GM18909 (cell line): ENCODE measurements around the gene APOL1.
"Not testable (repeated sequence)": the region's sequence is repeated elsewhere in the genome, so short reads cannot be mapped to it uniquely, and the experiment has no call there.

Experiments used
- ATAC-seq: cut with Tn5 transposase; IDR thresholded peaks from one replicate; pipeline ENCODE4 v1.9.1; 2021; ENCODE audit warnings: mild to moderate bottlenecking; ENCODE audit not compliant: unreplicated experiment, poor library complexity

APOL1 gene

DNA sequence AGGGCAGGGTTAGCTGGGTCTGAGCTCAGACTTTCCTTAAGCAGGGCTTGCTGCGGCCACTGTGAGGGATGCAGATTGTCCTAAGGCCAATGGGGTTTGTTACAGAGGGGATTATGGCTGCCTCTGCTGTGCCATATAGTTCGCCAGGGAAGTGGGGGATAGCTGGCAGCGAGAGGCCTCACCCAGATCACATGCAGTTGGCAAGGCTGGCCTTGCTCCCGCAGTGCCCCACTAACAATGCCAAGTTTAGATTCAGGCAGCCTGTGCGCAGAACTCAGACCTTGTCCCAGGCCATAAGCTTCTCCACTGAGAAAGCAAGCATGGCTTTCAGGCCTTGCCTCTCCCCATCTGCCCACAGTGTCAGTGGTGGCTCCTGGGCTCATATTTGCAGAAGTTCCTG, 8.9 kb upstream of the APOL1 start:
- no peak for ATAC-seq

DNA sequence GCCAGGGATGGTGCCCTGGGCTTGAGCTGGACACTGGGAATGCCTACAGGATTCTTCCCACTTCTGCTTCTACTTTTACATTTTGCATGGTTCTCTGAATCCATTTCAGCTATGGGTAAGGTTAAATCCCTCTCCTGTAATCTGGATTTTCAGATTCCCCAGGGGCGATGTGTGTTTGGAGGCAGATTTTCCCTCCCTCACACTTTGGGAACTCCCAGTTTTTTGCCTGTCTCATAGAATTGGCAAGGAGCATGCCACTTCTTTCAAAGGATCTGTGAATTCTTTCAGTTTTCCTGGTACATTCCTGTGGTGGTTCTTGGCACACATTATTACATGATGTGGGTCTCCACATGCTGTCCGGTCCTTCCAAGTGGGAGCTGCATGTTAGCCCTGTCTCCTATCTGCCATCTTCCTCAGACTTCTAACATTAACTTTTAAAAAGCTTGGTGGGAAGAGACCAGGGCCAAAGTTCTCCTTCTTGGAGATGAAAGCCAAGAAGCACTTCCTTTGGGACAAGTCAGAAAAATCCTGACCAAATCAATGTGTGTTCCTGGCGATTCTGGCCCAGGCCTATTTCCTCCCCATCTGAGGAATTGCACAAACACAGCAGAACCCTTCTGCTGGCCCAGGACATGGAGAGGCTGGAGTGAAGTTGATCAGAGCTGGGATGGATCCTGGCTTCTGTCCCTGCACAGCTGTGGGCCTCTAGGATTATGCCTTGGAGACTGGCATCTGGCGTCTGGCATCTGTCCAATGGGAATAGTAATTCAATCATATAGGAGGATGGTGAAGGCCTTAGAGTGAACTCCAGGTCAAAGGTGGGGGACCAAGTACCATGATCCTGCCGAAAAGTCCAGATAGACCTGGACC, 8.2 kb upstream of the APOL1 start:
- ATAC-seq, result no peak

DNA sequence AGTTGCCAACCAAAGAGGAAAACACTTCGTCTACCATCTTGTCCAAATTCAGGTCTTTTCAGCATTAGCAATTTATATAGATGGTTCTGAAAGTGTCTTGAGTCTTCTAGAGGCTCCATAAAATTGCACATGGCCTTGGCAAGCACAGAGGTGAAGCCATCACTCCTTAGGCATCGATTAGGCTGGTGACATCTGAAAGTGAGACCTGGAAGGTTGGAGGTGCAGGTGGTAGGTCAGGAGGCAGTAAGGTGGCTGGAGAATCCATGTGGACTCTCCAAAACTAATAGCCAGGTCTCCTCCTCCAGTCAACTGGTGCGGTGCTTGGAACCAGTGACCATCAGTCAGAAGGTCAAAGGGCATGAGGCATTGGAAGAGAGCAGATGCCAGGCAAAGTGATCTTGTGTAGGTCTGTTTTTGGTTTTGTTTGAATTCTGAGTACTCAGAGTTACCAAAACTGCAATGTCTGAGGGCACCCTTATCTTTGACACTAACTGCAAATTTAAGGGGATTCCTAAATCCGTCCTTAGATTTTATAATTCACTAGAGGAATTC, 7.1 kb upstream of the APOL1 start:
- ATAC-seq, result no peak

DNA sequence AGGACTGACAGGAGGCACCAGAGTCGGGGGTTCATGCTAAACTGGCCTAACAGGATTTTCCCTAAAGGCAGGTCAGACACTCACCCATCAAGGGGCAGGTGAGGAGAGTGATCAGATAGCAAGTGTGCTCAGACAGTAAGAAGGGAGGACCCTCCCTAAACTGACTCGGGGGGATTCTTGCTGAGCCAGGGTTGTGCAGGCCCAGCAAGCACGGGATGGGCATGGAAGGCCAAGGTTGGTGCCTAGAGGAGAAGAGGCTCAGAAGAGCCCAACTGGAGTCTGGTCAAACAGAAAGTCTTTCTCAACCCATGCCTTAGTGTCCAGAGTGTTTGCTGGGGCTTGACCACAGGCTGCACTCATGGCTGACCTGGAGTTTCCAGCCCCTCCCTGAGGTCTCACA, 6.2 kb upstream of the APOL1 start:
- no peak for ATAC-seq

DNA sequence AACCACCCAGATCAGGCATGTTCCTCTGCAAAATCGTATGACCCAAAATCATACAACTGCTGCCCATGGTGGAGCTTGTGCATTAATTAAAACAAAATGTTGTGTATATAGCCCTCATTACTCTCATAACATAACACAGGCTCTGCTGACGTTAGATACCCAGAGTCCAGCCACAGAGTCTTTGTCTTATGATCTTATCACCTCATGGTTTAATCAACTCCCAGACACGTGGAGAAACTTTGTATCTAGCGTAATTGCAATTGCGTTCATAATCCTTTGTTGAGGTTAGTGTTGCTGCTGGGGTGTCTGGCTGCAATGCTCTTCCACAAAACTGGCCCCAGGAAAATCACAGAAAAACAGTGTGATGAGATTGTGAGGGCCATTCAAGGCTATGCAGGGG, 5.0 kb upstream of the APOL1 start:
- no peak for ATAC-seq

DNA sequence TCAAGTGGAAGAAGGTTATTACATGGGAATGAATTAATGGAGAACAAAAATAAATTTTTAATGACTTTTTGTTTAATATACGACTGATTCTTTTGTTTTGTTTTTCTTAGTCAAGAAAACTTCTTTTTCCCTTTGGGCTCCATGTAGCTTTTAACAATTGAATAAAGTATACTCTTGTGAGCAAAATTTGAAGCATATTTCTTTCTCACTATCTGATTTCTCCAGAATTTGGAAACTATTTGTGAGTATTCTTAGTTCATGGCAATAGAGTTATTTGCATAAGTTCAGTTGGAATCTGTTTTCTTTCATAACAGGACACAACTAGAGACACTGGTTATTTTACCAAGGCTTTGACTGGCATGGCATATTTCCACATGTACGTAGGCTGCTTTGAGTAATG, 3.8 kb upstream of the APOL1 start:
- ATAC-seq, result no peak

DNA sequence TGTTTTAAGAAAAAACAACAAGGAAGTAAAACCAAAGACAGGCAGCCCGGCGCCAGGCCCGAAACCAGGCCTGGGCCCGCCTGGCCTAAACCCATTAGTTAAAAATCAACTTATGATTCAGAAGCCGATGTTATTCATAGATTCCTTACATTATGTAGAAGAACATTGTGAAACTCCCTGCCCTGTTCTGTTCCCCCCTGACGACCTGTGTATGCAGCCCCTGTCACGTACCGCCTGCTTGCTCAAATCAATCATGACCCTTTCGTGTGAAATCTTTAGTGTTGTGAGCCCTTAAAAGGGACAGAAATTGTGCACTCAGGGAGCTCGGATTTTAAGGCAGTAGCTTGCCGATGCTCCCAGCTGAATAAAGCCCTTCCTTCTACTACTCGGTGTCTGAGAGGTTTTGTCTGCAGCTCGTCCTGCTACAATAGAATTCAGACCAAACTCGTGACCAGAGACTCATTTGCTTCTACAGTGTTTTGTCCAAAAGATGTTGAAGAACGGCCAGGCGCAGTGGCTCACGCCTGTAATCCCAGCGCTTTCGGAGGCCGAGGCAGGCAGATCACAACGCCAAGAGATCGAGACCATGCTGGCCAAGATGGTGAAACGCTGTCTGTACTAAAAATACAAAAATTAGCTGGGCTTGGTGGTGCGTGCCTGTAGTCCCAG, 2.5 kb upstream of the APOL1 start:
- not testable (repeated sequence) for ATAC-seq

DNA sequence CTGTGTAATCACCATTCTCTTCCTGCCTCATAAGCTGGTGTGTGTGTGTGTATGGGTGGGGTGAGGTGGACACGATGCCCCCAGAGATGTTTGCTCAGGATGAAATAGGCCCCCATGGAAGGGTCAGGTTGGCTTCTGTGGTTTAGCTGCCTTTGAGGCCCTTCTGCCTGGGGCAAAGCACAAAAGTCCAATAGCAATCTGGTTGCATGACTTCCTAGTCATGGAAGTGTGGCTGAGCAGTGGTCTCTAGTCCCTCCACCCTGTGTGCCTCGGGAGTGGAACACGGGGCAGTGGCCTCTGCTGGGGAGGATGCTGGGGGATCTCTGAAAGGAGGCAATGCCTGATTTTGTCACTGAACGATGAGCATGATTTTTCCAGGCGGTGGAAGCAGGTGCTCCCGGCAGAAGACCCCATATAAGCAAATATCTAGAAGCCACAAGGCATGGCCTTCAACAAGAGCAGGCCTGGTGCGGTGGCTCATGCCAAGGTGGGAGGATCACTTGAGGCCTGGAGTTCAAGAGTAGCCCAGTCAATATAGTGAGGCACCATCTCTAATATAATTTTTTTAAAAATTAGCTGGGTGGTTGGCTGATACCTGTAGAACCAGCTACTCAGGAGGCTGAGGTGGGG, 839 bp upstream of the APOL1 start:
- not testable (repeated sequence) for ATAC-seq

DNA sequence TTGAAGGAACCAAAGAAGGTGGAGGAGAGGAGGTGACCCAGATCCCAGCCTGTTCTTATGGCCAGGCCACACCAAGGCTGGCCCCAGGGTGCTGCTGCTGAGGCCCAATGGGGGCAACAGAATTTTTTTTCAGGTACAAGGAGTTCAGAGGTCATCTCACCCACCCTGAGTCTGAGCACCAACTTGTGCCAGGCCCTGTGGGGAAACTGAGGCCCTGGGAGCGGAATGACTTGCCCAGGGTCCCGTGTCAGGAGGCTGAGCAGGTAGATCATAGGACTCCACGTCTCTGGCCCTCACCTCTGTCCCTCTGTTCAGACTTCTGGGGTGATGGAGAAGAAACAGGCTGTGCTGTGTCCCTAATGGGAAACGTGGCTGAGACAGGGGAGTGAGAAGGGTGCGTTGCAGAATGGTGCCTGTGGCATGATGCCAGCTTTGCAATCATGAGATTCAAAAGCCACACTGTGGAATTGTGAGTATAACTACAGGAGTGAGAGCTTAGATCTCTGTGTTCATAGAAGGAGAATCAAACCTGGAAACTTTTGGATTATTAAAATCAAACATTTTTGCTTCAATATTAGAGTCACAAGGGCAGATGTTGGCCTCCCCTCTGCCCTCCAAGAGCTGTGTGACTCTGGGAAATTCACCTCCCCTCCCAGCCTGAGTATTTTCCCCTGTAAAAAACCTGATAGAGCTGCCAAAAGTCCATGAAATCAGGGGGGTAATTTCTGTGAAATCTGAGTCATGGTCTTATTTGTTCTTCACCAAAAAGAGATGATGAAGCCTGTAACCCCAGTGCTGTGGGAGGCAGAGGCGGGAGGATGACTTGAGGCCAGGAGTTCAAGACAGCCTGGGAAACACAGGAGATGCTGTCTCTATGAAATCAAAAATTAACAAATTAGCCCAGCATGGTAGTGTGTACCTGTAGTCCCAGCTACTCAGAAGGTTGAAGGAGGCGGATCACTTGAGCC, 874 bp downstream of the APOL1 start:
- ATAC-seq, result no peak

DNA sequence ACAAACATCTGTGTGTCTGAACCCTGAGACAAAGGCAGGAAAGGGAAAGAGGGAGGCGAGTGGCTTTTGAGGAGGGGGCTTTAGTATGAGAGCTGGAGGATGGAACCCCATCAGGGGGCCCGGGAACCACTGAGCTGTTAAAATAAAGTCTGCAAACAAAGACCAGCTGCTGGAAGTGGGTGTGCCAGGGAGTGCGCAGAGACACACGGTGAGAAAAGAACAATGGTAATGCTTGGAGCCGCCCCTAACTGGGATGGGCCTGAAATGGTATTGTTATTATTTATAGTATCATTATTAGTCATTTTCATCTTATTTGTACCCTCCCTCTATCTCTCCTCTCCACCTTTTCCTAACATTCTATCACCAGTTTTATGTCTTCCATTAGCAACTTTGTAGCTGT, 2.6 kb downstream of the APOL1 start:
- ATAC-seq, result not testable (repeated sequence)

DNA sequence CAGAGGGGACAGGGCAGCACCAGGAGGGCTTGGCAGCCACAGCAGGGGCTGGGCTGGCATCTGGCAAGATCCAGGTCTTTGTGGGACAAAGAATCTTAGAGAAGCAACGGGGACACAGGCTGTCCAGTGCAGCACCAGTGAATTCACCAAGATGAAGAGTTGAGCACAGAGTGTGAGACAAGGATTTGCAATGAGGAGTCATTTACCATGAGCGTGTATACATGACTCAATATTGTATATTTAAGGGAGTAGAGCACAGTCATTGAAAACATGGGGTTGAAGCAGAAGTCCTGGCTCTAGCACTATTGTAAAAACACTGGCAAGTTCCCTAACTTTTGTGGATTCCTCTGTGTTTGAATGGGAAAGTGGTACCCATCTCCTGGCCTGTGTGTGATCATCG, 3.5 kb downstream of the APOL1 start:
- ATAC-seq, result no peak

DNA sequence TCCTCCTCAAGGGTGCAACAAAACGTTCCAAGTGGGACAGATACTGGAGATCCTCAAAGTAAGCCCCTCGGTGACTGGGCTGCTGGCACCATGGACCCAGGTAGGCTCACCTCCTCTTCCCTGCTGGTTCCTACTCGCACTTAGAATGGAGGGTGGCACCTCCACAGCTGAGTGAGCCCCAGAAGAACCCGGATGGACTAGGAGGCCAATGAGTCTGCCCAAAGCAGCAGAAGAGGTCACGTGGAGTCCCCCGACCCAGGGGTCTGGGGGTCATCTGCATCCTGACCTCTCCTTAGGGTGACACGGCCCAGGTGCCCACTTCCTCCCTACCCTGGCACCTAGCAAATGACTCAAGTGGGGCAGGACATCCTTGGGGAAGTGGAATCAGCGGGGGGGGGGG, 4.4 kb downstream of the APOL1 start:
- no peak for ATAC-seq

DNA sequence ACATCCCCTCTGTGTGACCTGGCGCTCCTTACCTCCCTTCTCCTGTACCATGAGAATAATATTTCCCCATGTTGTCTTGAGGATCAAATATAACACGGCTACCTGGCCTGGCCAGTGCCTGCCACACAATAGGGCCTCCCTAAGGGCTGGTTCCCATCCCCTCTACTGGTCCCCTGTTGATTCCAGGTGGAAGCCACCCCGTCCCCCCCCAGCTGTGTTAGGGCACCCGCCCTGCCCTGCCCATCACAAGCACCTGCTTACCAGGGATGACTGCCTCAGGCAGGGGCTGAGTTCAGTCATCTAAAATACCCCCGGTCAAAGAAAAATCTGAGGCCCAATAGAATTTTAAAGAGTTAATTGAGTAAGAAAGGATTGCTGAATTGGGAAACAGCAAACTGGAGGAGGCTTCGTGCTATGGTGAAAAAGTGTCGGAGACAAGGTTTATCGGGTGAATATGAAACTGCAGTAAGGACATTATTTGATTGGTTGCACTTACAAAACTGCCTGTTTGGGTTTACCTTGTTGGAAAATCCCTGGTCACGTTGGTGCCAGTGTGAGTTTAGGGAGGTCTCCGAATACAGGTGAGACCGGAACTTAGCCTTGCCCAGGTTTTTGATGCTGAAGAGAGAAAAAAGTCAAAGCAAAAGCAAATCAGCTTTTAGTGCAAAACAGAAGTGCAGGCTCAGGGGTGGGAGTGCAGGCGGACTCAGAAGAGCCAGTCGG, 5.2 kb downstream of the APOL1 start:
- ATAC-seq, result no peak

DNA sequence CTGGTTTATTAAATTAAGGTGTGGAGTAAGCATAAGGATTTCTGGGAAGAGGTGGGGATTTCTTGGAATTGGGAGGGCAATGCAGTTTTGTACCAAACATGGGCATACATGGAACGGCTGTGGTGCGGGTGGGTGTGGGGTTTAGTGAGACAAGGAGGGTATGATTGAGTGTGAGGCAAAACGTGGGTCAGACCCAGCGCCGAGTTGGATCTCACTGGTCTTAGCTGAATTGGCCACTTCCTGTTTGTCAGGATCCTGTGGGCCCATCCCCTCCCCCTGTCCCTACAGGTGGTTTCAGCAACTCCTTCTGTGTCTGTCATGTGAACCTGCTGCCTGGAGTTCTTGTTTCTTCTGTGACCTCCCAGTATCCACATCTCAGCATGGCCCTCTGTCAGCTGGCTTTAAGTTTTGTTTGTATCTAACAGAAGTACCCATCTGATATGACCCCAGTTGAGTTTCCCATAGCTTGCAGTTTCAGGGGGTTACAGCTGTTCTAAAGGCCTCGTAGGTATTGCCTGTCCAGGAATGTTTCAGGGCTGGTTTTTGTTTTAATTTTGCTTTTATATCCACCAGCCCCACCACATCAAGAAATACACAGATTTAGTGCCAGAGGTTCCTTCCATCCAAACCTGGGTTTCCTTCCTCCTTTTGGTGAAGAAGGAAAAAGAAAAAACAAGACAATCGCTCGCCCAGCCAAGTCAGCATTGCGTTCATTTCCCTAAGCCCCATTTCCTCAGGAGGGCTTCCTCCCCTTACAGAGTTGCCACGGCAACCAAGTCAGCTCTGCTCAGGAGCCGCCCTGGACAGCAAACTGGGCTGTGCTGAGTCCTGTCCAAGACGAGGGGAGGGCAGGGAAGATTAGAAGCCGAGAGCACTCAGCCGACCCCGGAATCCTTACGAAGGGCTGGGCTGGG, 6.0 kb downstream of the APOL1 start:
- no peak for ATAC-seq

DNA sequence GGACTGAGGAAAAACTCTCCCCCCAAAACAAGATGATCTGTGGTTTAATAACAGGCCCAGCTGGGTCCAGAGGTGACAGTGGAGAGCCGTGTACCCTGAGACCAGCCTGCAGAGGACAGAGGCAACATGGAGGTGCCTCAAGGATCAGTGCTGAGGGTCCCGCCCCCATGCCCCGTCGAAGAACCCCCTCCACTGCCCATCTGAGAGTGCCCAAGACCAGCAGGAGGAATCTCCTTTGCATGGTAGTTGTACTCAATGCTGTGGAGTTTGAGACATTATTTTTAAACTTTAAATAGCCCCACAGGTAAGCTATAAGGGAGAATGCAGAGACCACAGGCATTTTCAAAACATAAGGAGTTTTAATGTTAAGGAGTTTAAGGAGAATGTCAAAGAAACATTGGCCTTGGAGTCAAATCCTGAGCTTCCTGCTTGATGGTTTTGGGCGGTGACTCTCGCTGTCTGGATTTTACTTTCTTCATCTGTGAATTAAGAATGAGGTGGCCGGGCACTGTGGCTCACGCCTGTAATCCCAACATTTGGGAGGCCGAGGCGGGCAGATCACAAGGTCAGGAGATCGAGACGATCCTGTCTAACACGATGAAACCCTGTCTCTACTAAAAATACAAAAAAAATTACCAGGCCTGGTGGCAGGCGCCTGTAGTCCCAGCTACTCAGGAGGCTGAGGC, 6.8 kb downstream of the APOL1 start:
- no peak for ATAC-seq

DNA sequence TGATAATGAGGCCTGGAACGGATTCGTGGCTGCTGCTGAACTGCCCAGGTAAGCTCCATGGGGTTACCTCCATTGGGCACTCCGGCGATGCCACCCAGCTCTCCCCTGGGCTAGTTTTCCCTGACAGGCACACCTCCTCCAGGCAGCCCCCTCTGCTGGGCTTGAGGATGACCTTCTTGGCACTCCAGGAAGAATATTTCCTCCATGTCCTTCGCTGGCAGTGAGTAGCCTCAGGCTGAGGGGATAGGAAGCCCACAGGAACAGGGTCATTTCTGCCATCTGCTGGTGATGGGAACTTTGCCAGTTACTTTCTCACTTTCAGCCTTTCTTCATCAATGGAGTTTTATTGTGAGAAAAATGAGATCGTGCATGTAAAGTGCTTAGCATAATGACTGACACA, 8.7 kb downstream of the APOL1 start:
- not testable (repeated sequence) for ATAC-seq

DNA sequence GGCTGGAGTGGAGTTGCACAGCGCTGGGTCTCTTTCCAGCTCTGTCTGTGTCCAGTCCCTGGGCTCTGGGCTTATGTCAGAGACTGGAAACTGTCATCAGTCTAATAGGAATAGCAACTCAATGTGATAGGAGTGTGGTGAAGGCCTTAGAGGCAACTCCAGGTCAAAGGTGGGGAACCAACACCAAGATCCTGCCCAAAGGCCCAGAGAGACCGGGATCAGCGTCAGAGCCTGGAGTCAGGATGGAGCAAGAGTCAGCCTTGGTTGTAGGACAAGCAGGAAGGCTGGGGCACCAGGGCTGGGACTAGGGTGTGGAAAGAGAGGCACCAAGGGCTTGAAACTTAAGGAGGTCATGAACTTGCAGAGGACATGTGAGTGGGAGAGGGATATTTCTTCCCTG, 9.4 kb downstream of the APOL1 start:
- not testable (repeated sequence) for ATAC-seq

DNA sequence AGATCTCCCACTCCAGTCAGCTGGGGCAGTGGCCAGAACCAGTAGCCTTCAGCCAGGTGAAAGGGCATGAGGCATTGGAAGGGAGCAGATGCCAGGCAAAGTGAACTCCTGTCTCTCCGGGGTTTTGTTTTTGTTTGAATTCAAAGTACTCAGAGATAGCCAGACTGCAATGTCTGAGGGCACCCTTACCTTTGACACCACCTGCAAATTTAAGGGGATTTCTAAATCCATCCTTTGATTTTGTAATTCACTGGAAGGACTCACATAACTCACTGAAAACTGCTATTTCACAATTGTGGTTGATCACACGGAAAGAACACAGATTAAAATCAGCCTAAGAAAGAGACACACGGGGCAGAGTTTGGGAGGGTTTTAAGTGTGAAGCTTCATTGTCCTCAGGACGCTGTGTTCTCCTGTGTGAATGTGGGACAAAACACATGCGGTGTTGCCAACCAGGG, 10.3 kb downstream of the APOL1 start:
- ATAC-seq, result not testable (repeated sequence)
